Stimulated activated naive CD8-positive, alpha-beta T cell treated with anti-CD3 and anti-CD28 coated beads, Interleukin-15, Interleukin-2, amounts not matched to agents 100 ng/mL and 50 ng/mL, for 24 hours (primary cell): ENCODE results near the gene TNIK.

Source experiments
- H3K27ac Mint-ChIP-seq: one replicate; pipeline ENCODE4 v1.8.0; 2021; ENCODE audit warnings: mild to moderate bottlenecking, mixed read lengths
- H3K27me3 Mint-ChIP-seq: one replicate; pipeline ENCODE4 v1.8.0; 2021; ENCODE audit warnings: mixed read lengths
- H3K36me3 Mint-ChIP-seq: one replicate; pipeline ENCODE4 v1.8.0; 2021; ENCODE audit warnings: low read depth, mixed read lengths
- H3K4me1 Mint-ChIP-seq: one replicate; pipeline ENCODE4 v1.8.0; 2021; ENCODE audit warnings: low read depth, mixed read lengths
- H3K4me3 Mint-ChIP-seq: one replicate; pipeline ENCODE4 v1.8.0; 2021; ENCODE audit warnings: mild to moderate bottlenecking, mixed read lengths
- H3K9me3 Mint-ChIP-seq: one replicate; pipeline ENCODE4 v1.8.0; 2021; ENCODE audit warnings: mixed read lengths

Gene TNIK

DNA sequence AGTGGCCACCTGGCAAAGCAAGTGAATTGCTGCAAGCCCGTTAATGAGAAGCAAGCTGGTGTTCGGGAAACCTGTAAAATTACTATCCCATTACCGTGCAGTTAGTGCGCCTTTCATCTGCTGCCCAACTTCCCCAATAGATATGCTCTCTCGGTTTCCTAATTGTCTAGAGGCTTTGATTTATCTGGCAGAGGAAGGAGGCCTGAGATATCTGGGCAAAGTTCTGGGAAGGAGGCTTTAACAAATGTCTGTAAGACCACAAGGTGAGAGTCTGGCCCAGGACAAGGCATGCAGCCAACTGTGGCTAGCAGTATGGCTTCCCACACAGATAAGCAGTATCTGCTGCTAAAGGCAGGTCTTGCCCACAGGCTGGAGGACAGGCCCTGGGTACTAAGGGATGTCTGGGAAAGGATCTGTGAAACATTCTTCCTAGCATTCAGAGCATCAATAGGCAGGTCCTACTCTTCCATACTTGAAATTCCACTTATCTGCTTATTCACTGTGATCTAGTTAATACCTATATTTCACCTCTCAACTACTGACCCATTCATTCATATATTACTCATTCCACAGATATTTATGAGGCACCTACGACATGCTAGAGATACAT, 303.7 kb downstream of the TNIK start:
- peaks cover 30% of the 10 kb centered on the region for H3K36me3 Mint-ChIP-seq
- H3K4me3 Mint-ChIP-seq, result no peak overlapping the region

DNA sequence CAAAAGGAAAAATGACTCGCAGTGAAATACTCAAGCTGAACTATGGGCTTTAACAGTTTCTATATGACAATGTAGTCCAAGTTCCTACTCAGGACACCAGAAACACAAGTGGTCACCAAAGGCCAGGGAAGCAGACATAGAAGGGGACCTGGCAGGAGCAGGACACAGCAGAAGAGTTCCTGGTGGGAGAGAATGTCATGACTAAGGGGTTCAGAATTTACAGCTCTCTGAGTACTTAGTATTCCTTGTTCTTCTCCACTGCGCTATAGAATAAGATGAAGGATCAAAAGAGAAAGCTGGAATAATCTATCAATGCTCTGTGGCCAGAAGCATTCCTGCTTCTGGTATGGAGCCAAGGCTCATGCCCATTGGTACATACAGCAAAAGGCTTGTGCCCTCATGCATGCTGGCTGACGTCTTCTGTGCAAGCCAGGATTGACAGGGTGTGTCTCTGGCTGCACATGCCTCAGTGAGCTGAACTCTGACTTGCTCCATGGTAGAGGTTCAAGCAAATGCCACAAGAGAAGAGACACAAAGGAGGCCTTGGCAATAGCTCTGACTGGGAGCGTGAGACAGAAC, 305.0 kb downstream of the TNIK start:
- H3K4me1 Mint-ChIP-seq, result no peaks in the 10 kb centered on the region
- H3K36me3 Mint-ChIP-seq, result peaks cover 25% of the 10 kb centered on the region
- H3K9me3 Mint-ChIP-seq, result no peaks in the 10 kb centered on the region
- H3K27ac Mint-ChIP-seq, result no peak overlapping the region
- no peaks in the 10 kb centered on the region for H3K27me3 Mint-ChIP-seq
- no peak overlapping the region for H3K4me3 Mint-ChIP-seq

More for the DNA sequence above, 303.7 kb downstream of the TNIK start:
- no peaks in the 10 kb centered on the region for H3K4me1 Mint-ChIP-seq
- no peaks in the 10 kb centered on the region for H3K9me3 Mint-ChIP-seq
- H3K27ac Mint-ChIP-seq, result no peak overlapping the region
- H3K27me3 Mint-ChIP-seq, result no peaks in the 10 kb centered on the region

DNA sequence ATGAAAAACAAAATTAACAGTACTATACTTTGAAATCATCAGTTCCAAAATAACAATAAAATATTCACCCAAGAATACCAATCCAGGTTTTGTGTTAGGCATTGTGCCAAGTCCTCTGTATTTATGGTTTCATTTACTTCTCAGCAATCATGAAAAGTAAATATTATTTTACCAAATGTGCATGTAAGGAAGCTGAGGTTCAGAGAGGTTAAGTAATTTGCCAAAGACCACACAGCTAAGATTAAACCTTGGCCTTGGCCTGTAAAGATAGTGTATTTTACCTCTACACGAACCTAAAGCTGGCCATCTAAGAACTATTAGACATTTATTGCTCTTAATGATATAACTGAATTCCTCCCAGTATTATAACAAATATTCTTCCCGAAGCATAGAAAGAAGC, 309.3 kb downstream of the TNIK start:
- H3K27ac Mint-ChIP-seq, result no peak overlapping the region
- H3K9me3 Mint-ChIP-seq, result no peaks in the 10 kb centered on the region
- H3K4me3 Mint-ChIP-seq, result no peak overlapping the region
- H3K4me1 Mint-ChIP-seq, result no peaks in the 10 kb centered on the region
- peaks cover 9% of the 10 kb centered on the region for H3K36me3 Mint-ChIP-seq
- no peaks in the 10 kb centered on the region for H3K27me3 Mint-ChIP-seq

DNA sequence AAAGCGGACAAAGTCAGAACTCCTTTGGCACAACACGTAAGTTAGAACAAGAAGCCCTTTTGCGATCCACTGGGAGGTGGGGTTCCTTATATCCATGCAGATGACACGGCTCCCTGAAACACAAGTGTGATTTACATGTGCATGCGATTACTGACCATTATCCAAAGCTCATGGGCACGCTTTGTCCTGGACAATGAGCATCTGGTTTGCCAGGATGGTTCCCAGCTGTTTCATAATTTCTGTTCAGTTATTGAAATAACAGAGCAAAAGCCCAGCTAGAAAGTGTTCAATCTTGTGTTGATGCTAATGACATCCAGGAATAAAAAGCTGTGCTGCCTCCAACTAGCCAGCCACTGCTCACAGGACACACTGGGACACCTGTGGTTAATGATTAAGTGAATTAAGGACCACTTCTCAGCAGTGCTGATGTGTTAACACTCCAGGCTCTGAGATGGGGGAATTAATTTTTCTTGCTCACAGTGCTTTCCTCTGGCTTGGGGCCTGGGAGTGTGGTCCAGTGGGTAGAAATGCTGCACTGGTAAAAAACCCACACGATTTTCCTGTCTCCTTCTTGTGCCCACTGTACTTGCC, 310.6 kb downstream of the TNIK start:
- peaks cover 3% of the 10 kb centered on the region for H3K36me3 Mint-ChIP-seq
- no peak overlapping the region for H3K27ac Mint-ChIP-seq
- H3K9me3 Mint-ChIP-seq, result no peaks in the 10 kb centered on the region
- H3K4me1 Mint-ChIP-seq, result no peaks in the 10 kb centered on the region
- H3K27me3 Mint-ChIP-seq, result no peaks in the 10 kb centered on the region
- no peak overlapping the region for H3K4me3 Mint-ChIP-seq

DNA sequence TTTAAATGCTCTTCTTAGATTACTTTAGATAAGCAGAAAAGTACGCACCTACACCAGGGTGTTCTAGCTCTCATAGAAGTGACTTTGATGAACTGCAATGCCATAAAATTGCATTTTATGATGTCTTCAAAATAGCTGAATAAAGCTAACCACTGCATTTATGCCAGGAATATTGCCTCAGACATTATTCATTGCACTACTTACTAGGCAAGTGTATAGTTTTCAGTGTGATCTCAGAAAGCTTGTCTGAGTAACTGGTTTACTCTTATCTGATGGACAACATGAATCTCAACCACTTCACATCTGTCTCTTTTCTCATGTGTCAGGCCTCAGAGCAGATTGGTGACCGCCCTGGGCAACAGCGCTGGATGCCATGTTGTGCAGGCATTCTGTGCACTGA, 314.4 kb downstream of the TNIK start:
- H3K4me3 Mint-ChIP-seq, result no peak overlapping the region
- peaks cover 7% of the 10 kb centered on the region for H3K36me3 Mint-ChIP-seq
- H3K4me1 Mint-ChIP-seq, result no peaks in the 10 kb centered on the region
- no peak overlapping the region for H3K27ac Mint-ChIP-seq
- H3K9me3 Mint-ChIP-seq, result no peaks in the 10 kb centered on the region
- no peaks in the 10 kb centered on the region for H3K27me3 Mint-ChIP-seq

DNA sequence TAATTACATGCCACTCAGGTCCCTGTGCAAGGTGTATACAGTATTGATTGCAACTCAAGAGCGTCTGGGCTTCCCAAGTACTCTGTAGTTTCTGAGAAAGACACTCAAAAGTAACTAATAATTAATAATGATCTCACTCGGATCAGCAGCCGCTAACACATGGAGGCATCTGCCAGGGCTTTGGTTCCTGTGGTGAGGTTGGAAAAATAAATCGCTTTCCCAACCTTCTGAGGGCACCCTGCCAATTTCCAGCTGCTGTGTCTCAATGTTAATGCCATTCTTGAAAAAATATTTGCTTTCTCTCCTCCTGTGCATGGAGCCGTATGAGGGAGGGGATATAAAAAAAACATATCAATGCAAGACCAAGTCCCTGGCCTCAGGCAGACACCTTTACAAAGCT, 317.2 kb downstream of the TNIK start:
- H3K4me3 Mint-ChIP-seq, result no peak overlapping the region
- H3K4me1 Mint-ChIP-seq, result no peaks in the 10 kb centered on the region
- no peaks in the 10 kb centered on the region for H3K27me3 Mint-ChIP-seq
- H3K9me3 Mint-ChIP-seq, result no peaks in the 10 kb centered on the region
- no peak overlapping the region for H3K27ac Mint-ChIP-seq
- H3K36me3 Mint-ChIP-seq, result peaks cover 7% of the 10 kb centered on the region

DNA sequence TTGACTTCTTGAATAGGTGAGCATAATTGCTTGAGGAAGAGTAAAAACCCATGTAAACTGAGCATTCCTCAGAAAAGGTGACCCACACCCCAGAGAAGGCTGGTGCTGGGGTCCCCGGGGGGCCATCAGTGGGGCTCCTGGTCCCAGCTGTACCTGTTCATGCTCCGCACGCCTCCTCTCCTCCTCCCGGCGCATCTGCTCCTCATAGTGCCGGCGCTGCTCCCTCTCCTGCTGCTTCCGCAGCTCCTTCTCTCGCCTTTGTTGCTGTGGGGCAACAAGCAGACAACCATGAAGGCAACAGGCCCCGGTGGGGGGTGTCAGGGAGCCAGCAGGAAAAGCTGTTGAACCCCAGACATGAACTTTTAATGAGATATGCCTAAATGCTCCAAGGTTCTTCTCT, 320.0 kb downstream of the TNIK start:
- H3K36me3 Mint-ChIP-seq, result peaks cover 27% of the 10 kb centered on the region
- H3K9me3 Mint-ChIP-seq, result no peaks in the 10 kb centered on the region
- no peak overlapping the region for H3K4me3 Mint-ChIP-seq
- no peak overlapping the region for H3K27ac Mint-ChIP-seq
- no peaks in the 10 kb centered on the region for H3K27me3 Mint-ChIP-seq
- no peaks in the 10 kb centered on the region for H3K4me1 Mint-ChIP-seq

DNA sequence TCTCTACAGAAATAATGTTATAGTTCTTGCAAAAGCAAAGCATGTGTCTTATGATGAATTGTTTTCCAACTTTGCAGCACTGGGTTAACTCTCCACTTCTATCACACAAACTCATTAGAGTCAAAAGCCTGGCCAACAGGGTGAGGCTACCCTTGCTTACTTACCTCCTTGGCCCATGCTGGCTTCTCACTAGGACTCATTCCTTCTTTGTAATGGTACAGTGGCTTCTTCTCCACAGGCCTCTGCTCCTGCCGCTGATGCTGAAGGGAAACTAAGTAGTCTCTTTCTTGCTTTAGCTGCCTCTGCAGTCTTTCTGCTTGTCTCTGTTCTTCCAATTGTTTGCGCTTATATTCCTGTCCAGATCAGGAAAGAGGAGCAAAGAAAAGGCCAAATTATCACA, 322.2 kb downstream of the TNIK start:
- H3K27ac Mint-ChIP-seq, result no peak overlapping the region
- H3K9me3 Mint-ChIP-seq, result no peaks in the 10 kb centered on the region
- H3K4me1 Mint-ChIP-seq, result no peaks in the 10 kb centered on the region
- no peaks in the 10 kb centered on the region for H3K27me3 Mint-ChIP-seq
- H3K36me3 Mint-ChIP-seq, result peaks cover 28% of the 10 kb centered on the region
- no peak overlapping the region for H3K4me3 Mint-ChIP-seq

DNA sequence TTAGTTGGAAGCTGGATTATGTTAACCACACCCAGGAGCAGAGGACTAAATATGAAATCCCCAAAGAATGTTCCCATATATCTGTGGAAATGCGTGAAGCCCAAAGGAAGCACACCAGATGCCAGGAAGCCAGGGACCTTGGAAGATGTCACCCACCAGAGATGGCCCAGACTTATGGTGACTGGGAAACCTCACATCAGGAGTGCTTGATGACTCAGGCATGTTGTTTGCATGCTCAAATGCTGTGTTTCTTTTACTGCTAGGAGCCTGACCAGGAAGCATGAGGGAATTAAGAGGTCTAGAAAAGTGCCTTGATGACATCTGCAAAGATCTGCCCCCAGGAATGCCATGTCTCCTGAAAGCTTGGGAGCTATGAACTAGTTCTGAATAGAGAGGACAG, 324.7 kb downstream of the TNIK start:
- H3K27me3 Mint-ChIP-seq, result no peaks in the 10 kb centered on the region
- H3K4me3 Mint-ChIP-seq, result no peak overlapping the region
- H3K27ac Mint-ChIP-seq, result no peak overlapping the region

DNA sequence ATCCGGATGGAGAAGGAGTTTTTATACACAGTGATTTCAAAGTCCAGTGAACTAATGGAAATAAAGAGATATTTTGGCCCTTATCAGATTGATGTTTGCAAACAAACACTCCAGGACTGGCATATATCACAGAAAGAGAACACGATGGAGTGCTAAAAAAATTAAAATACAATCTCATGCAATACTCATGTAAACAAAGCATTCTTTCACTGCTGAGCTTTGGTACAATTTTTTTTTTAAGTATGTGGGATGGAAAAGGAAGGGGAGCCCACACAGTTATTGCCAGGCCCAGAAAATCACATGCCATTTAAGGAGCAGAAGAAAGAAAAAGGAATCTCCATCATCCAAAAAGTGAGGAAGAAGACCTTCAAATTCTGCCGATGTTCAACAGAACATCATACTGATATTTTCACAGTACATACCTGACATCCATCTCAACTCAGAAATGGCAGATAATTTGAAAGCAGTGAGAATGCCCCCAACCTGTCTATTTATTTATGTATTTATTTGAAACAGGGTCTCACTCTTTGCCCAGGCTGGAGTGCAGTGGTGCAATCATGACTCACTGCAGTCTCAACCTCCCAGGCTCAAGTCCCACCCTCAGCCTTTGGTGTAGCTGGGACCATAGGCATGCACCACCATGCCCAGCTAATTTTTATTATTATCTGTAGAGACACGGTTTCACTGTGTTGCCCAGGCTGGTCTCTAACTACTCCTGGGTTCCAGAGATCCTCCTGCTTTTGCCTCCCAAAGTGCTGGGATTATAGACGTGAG, 326.2 kb downstream of the TNIK start:
- no peaks in the 10 kb centered on the region for H3K27me3 Mint-ChIP-seq

More for the DNA sequence above, 324.7 kb downstream of the TNIK start:
- H3K9me3 Mint-ChIP-seq, result no peaks in the 10 kb centered on the region
- peaks cover 23% of the 10 kb centered on the region for H3K36me3 Mint-ChIP-seq
- H3K4me1 Mint-ChIP-seq, result no peaks in the 10 kb centered on the region

DNA sequence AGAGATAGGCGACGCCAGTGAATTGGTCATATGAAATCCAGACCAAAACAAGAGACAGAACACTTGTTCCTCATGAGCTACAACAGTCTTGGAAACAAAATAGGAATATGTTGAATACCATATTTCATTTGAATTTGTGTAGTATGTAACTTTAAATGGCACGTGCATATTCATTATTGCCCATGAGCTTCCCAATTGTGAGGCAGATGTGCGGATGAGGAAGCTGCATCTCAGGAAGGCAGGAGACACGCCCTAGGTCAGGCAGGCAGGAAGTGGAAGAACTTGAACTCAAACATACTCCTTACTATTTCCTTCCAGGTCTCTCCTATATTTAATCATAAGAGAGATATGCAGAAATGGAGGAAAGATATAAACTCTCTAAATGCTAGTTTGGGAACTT, 326.9 kb downstream of the TNIK start:
- no peaks in the 10 kb centered on the region for H3K9me3 Mint-ChIP-seq
- no peaks in the 10 kb centered on the region for H3K4me1 Mint-ChIP-seq
- no peaks in the 10 kb centered on the region for H3K27me3 Mint-ChIP-seq
- no peak overlapping the region for H3K27ac Mint-ChIP-seq
- no peak overlapping the region for H3K4me3 Mint-ChIP-seq
- peaks cover 37% of the 10 kb centered on the region for H3K36me3 Mint-ChIP-seq

More for the DNA sequence above, 326.2 kb downstream of the TNIK start:
- Mint-ChIP-seq H3K27ac (no peak overlapping the region), H3K9me3 (no peaks in the 10 kb centered on the region), H3K4me3 (no peak overlapping the region), H3K36me3 (peaks cover 31% of the 10 kb centered on the region), H3K4me1 (no peaks in the 10 kb centered on the region)

DNA sequence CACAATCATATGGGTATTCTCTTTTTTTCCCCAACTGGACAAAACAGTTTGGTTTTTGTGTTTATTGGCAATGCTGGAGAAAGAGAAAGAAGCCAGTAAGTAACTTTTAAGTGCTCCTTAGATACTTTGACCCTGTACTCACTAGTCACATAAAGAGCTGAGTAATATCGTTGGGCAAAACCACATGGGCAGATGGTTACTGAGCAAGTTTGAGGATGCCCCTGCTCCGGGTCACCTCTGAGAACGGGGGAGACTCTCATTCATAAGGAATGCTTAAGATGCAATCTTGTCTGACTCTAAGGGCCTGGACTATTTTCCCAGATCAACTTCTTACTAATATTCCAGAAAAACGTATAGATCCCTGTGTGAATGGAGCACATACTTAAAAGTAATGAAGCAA, 327.3 kb downstream of the TNIK start:
- no peaks in the 10 kb centered on the region for H3K27me3 Mint-ChIP-seq
- H3K36me3 Mint-ChIP-seq, result peaks cover 33% of the 10 kb centered on the region
- H3K4me3 Mint-ChIP-seq, result no peak overlapping the region
- no peak overlapping the region for H3K27ac Mint-ChIP-seq
- H3K9me3 Mint-ChIP-seq, result no peaks in the 10 kb centered on the region
- H3K4me1 Mint-ChIP-seq, result no peaks in the 10 kb centered on the region

DNA sequence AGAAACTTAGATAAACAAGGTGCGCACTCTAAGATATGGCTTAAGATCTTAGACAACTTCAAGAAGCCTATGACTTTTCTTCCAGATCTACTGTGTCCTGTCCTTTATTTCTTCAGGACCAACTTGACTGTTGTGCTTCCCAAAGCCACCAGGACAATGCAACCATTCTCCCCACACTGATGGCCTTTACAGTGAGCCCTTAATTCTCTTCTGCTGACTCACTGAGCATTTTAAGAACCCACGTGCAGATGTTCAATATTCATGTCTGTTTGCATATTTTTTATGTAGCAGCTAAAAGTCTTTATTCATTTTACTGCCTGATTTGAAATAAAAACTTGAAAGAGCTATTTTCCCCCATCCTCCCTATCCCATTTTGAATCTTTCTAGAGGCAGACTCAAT, 330.4 kb downstream of the TNIK start:
- Mint-ChIP-seq H3K4me1 (no peaks in the 10 kb centered on the region), H3K36me3 (peaks cover 30% of the 10 kb centered on the region), H3K27me3 (no peaks in the 10 kb centered on the region), H3K4me3 (no peak overlapping the region), H3K27ac (no peak overlapping the region), H3K9me3 (no peaks in the 10 kb centered on the region)

DNA sequence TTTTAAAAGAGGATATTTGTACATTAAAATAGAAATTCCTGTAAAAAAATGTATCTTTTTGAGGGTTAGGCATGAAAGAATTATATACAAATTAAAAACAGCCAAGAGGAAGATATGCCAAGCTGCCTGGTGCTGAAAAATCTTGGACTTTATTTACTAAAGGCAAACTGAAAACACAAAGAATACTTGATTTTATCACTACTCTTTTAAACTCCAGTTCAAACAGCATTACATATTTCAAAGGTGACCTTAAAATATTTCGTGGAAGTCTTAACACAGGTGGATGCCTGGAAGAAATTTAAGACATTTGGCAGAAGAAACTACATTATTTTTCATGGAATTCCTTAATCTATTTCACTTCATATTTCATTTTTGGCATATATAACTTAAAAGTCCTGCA, 332.6 kb downstream of the TNIK start:
- Mint-ChIP-seq H3K27me3 (no peaks in the 10 kb centered on the region), H3K27ac (no peak overlapping the region), H3K4me1 (no peaks in the 10 kb centered on the region), H3K36me3 (peaks cover 48% of the 10 kb centered on the region), H3K9me3 (no peaks in the 10 kb centered on the region), H3K4me3 (no peak overlapping the region)

DNA sequence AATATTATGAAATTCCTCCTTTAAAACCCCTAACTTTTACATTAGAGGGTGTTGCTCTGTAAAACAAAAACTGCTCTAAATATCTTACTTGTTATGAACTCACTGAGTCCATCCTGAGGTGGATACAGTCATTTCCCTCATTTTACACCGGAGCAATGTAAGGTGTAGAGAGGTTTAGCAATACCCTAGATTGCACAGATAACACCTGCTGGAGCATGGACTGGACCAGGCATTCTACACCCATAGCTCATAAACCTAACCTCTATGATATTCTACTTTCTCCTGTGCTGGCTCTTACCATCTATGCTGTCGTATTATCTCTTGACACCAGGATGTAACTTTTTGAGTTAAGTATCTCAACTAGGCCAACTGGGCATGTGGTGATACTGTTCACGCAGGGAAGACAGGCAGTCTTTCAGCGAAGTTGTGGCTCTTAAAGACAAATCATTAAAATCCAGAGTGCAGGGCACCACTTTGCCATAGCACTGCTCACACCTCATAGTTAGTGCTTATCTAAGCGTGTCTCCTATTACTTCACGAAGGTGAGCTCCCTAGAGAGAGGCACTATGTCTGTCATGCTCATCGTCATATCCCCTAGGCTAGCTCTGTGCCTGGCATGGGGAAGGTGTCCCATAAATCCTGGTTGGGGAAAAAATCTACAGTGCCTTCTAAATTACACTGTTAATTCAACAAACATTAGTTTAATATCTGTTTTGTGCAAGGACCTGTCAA, 333.6 kb downstream of the TNIK start:
- H3K4me1 Mint-ChIP-seq, result no peaks in the 10 kb centered on the region
- no peaks in the 10 kb centered on the region for H3K9me3 Mint-ChIP-seq
- peaks cover 52% of the 10 kb centered on the region for H3K36me3 Mint-ChIP-seq
- H3K27ac Mint-ChIP-seq, result no peak overlapping the region
- H3K4me3 Mint-ChIP-seq, result no peak overlapping the region
- no peaks in the 10 kb centered on the region for H3K27me3 Mint-ChIP-seq
